ENCODE measurements around the gene MRPS15. TPM values are rescaled to one million over a fixed set of nuclear protein-coding genes. Genes with fewer than 3 reads are reported as not detected.

MRPS15 gene
- total RNA-seq, 4 donors from 2014 or later: 45.6 to 85.9 (median 56.3) TPM

GRCh38 chr1:36466370-36467026 is 2.3 kb upstream of the MRPS15 start:
- Histone ChIP-seq H3K27ac (no peak overlapping the region), H3K4me3 (replicated peaks in 1 of 3) (no peak overlapping the region), H3K36me3 (peaks cover 0 to under 1% of the 10 kb centered on the region in 2 donors), H3K9me3 (no peaks in the 10 kb centered on the region), H3K27me3 (no peaks in the 10 kb centered on the region), H3K4me1 (peaks cover 26 to 37% of the 10 kb centered on the region in 2 donors)
- 87 to 97% methylated on average over 4 to 10 of the region's 12 CpGs for WGBS, 2 donors
- TF ChIP-seq POLR2A (IDR thresholded peaks at IDR 0.05): no peak
- no peak for TF ChIP-seq CTCF (IDR thresholded peaks at IDR 0.05)
- intact Hi-C loops (cut with DNase I): no loop called here
- DNase-seq: no peak

- H3K4me1 ChIP-seq: peaks cover 20 to 30% of the 10 kb centered on the region in 2 donors
- H3K27me3 ChIP-seq: no peaks in the 10 kb centered on the region
- H3K27ac ChIP-seq: no peak overlapping the region
- peaks cover 6 to 7% of the 10 kb centered on the region in 2 donors for H3K36me3 ChIP-seq
- no peak overlapping the region for H3K4me3 ChIP-seq (replicated peaks in 1 of 3)
- TF ChIP-seq POLR2A (IDR thresholded peaks at IDR 0.05) (no peak), CTCF (IDR thresholded peaks at IDR 0.05) (no peak)
- intact Hi-C loops (cut with DNase I): no loop called here
- 64 to 75% methylated on average over 4 of the region's 4 CpGs for WGBS, 2 donors
- no peak for DNase-seq
- no peaks in the 10 kb centered on the region for H3K9me3 ChIP-seq
Observed at GRCh38 chr1:36465731-36466369, 1.7 kb upstream of the MRPS15 start.

GRCh38 chr1:36464605-36465393 is 615 bp upstream of the MRPS15 start:
- Histone ChIP-seq H3K9me3 (no peaks in the 10 kb centered on the region), H3K36me3 (peaks cover 15 to 18% of the 10 kb centered on the region in 2 donors), H3K4me3 (replicated peaks in 1 of 3) (peak overlapping the region in 2 of 3 donors; percentile 24 to 81), H3K4me1 (peaks cover 17 to 21% of the 10 kb centered on the region in 2 donors), H3K27ac (peak overlapping the region; percentile 79 to 98 (median 92)), H3K27me3 (no peaks in the 10 kb centered on the region)
- DNase-seq: no peak
- intact Hi-C loops (cut with DNase I): no loop called here
- TF ChIP-seq CTCF (IDR thresholded peaks at IDR 0.05) (no peak), POLR2A (IDR thresholded peaks at IDR 0.05) (no peak)
- WGBS, 2 donors: 37 to 46% methylated on average over 10 to 13 of the region's 13 CpGs

GRCh38 chr1:36463463-36463802 is 751 bp downstream of the MRPS15 start:
- Histone ChIP-seq H3K4me1 (peaks cover 17 to 21% of the 10 kb centered on the region in 2 donors), H3K27me3 (no peaks in the 10 kb centered on the region), H3K36me3 (peaks cover 15 to 19% of the 10 kb centered on the region in 2 donors), H3K27ac (peak overlapping the region in 1 of 3 donors; percentile 98), H3K4me3 (replicated peaks in 1 of 3) (peak overlapping the region; percentile 24 to 81 (median 45)), H3K9me3 (no peaks in the 10 kb centered on the region)
- intact Hi-C loops (cut with DNase I): no loop called here
- 16% methylated on average over 6 of the region's 6 CpGs for WGBS, 2 donors
- TF ChIP-seq POLR2A (IDR thresholded peaks at IDR 0.05) (no peak), CTCF (IDR thresholded peaks at IDR 0.05) (no peak)
- DNase-seq: no peak
